T47D (cell line): ENCODE results near the gene PHYHD1.
A peak's percentile ranks its signal among the peaks of the same experiment; 100 is the strongest.

Experiments used
- DNase-seq, 2 experiments: peaks; one replicate each; pipeline versions ENCODE4 v3.0.0 to v3.0.0-alpha.2; 2011 to 2012; ENCODE audit warnings: low read depth in 1 of 2, low spot score in 1 of 2
- JUND ChIP-seq: IDR thresholded peaks from 2 replicates; pipeline ENCODE4 v1.6.1; 2012; ENCODE audit warnings: low read depth
- in situ Hi-C: cut with HindIII; loops from 2 replicates; pipeline ENCODE4 v1.10.0; 2016; ENCODE audit warnings: low sequenced_read_pairs, low pct_unique_long_range_greater_than_20kb

Gene PHYHD1

GRCh38 chr9:128906741-128907140, 14.0 kb upstream of the PHYHD1 start:
- no peak for DNase-seq
- in situ Hi-C loops, result no loop called here
- no peak for TF ChIP-seq JUND

GRCh38 chr9:128908372-128908771, 12.4 kb upstream of the PHYHD1 start:
- no peak for TF ChIP-seq JUND
- in situ Hi-C loops, result no loop called here
- no peak for DNase-seq

GRCh38 chr9:128909859-128910258, 10.9 kb upstream of the PHYHD1 start:
- no peak for DNase-seq
- no peak for TF ChIP-seq JUND
- in situ Hi-C loops, result no loop called here

GRCh38 chr9:128910906-128911305, 9.9 kb upstream of the PHYHD1 start:
- TF ChIP-seq JUND, result no peak
- DNase-seq, result no peak
- in situ Hi-C loops, result no loop called here

- no peak for TF ChIP-seq JUND
- in situ Hi-C loops, result no loop called here
- no peak for DNase-seq
Measured at GRCh38 chr9:128911529-128912035, 9.2 kb upstream of the PHYHD1 start.

GRCh38 chr9:128912270-128912853, 8.4 kb upstream of the PHYHD1 start:
- no peak for TF ChIP-seq JUND
- DNase-seq, result peak in 1 of 2 experiments; percentile 24
- in situ Hi-C loops, result no loop called here

- DNase-seq, result no peak
- TF ChIP-seq JUND, result no peak
- in situ Hi-C loops, result no loop called here
Measured at GRCh38 chr9:128913048-128913900, 7.5 kb upstream of the PHYHD1 start.

GRCh38 chr9:128913995-128914772, 6.6 kb upstream of the PHYHD1 start:
- TF ChIP-seq JUND, result no peak
- DNase-seq, result no peak
- in situ Hi-C loops, result no loop called here

GRCh38 chr9:128916204-128916603, 4.6 kb upstream of the PHYHD1 start:
- no peak for TF ChIP-seq JUND
- in situ Hi-C loops, result no loop called here
- DNase-seq, result no peak

GRCh38 chr9:128916745-128917144, 4.0 kb upstream of the PHYHD1 start:
- in situ Hi-C loops, result no loop called here
- no peak for TF ChIP-seq JUND

GRCh38 chr9:128917151-128917849, 3.5 kb upstream of the PHYHD1 start:
- no peak for TF ChIP-seq JUND
- peak; percentile 78 to 95 for DNase-seq
- in situ Hi-C loops, result no loop called here

More at GRCh38 chr9:128916745-128917144, 4.0 kb upstream of the PHYHD1 start:
- DNase-seq, result no peak

- in situ Hi-C loops, result no loop called here
- no peak for DNase-seq
- TF ChIP-seq JUND, result no peak
Measured at GRCh38 chr9:128918921-128919320, 1.9 kb upstream of the PHYHD1 start.
